K562 (cell line): ENCODE measurements around the gene MAD1L1. TPM values are rescaled to one million over a fixed set of nuclear protein-coding genes. Genes with fewer than 3 reads are reported as not detected.
"Not testable (repeated sequence)": the region's sequence is repeated elsewhere in the genome, so short reads cannot be mapped to it uniquely, and the experiment has no call there.

Experiments used
- ATAC-seq: fragments of 200-7000 bp; cut with Tn5 transposase; 3 replicates; pipeline ENCODE4 v1.9.1; 2020; ENCODE audit warnings: moderate library complexity
- BruUV-seq: library from RNA; stranded (reverse); fragments of 400-500 nt; replicated peaks from 2 replicates; lab custom pipeline; 2021; lab: Mats Ljungman, UMichigan
- CTCF ChIA-PET: fragments of 300-600 bp; formaldehyde crosslinking; extraction: SDS; loops from one replicate; lab custom pipeline; 2021; ENCODE audit warnings: low intra/inter-chr PET ratio; lab: Yijun Ruan, JAX
- POLR2A ChIA-PET: fragments of 300-600, 350-650 bp; sonication (Branson Sonifier 250); formaldehyde crosslinking; extraction: SDS; loops from one replicate; lab custom pipeline; 2021; ENCODE audit warnings: antibody characterized with exemption, inconsistent platforms; lab: Yijun Ruan, JAX
- DNase-seq, 4 experiments: peaks; one replicate each; pipeline versions ENCODE4 v3.0.0 to v3.0.0-alpha.2; 2011 to 2018; ENCODE audit warnings: low spot score in 3 of 4, mixed read lengths in 3 of 4; ENCODE audit errors: extremely low read depth in 1 of 4
- FAIRE-seq: peaks from 2 replicates; lab custom pipeline; 2011; peaks lifted over from hg19 to GRCh38; lab: Jason Lieb, UNC
- H2AFZ ChIP-seq: 2 replicates; pipeline ENCODE4 v1.6.0; 2011; ENCODE audit warnings: low read depth, low read length, control low read depth, inconsistent platforms
- H3K27ac ChIP-seq: fragments of 200-600 bp; 3 replicates; pipeline ENCODE4 v1.8.0; 2011; ENCODE audit warnings: low read depth, mild to moderate bottlenecking, control low read depth, inconsistent platforms, low read length, moderate library complexity, mixed read lengths; ENCODE audit errors: extremely low read depth
- H3K27me3 ChIP-seq, 2 experiments: fragments of 300-600 bp in 1 of 2; 2 replicates in 1 of 2; 3 replicates in 1 of 2; pipeline versions ENCODE4 v1.6.0 to v1.8.0; 2011; ENCODE audit warnings: inconsistent platforms in 2 of 2, low read length in 2 of 2, mild to moderate bottlenecking in 1 of 2, mixed read lengths in 1 of 2, moderate library complexity in 1 of 2; ENCODE audit not compliant: control insufficient read depth in 2 of 2, insufficient read depth in 2 of 2
- H3K36me3 ChIP-seq: fragments of 300-600 bp; 3 replicates; pipeline ENCODE4 v1.8.0; 2011; ENCODE audit warnings: mild to moderate bottlenecking, low read length, inconsistent platforms; ENCODE audit not compliant: control insufficient read depth, insufficient read depth
- H3K4me1 ChIP-seq, 2 experiments: fragments of 200-600 bp in 1 of 2; replicated peaks in 1 of 2; 2 replicates in 1 of 2; 3 replicates in 1 of 2; pipeline versions ENCODE4 v1.5.1 to v1.8.0; 2011; ENCODE audit warnings: inconsistent platforms in 2 of 2, low read length in 2 of 2, mild to moderate bottlenecking in 1 of 2, mixed read lengths in 1 of 2, moderate library complexity in 1 of 2; ENCODE audit not compliant: control insufficient read depth in 2 of 2, insufficient read depth in 2 of 2
- H3K4me2 ChIP-seq: 2 replicates; pipeline ENCODE4 v1.6.1; 2011; ENCODE audit warnings: low read length, control low read depth, inconsistent platforms, mixed read lengths; ENCODE audit not compliant: insufficient read depth
- H3K4me3 ChIP-seq: fragments of 200-600 bp; sonication (generic), shearing (Covaris generic); 2 replicates; pipeline ENCODE4 v1.5.1; 2016; ENCODE audit warnings: control low read depth, inconsistent platforms
- H3K79me2 ChIP-seq: fragments of 200-600 bp; 3 replicates; pipeline ENCODE4 v1.8.0; 2011; ENCODE audit warnings: low read length, inconsistent platforms; ENCODE audit not compliant: control insufficient read depth, insufficient read depth
- H3K9ac ChIP-seq, 2 experiments: 2 replicates each; pipeline versions ENCODE4 v1.6.0 to v1.6.1; 2011; ENCODE audit warnings: low read depth in 2 of 2, low read length in 2 of 2, control low read depth in 1 of 2, inconsistent platforms in 1 of 2, mild to moderate bottlenecking in 1 of 2, mixed read lengths in 1 of 2; ENCODE audit not compliant: insufficient read depth in 1 of 2
- H3K9me1 ChIP-seq: one replicate; pipeline ENCODE4 v1.6.0; 2011; ENCODE audit warnings: inconsistent platforms, mild to moderate bottlenecking, low read length, moderate library complexity; ENCODE audit not compliant: control insufficient read depth, insufficient read depth
- H3K9me3 ChIP-seq: replicated peaks from 2 replicates; pipeline ENCODE4 v1.5.1; 2011; ENCODE audit warnings: low read depth, low read length, inconsistent platforms; ENCODE audit not compliant: control insufficient read depth, insufficient read depth
- H4K20me1 ChIP-seq: replicated peaks from 2 replicates; pipeline ENCODE4 v1.6.1; 2011; ENCODE audit warnings: low read length, inconsistent platforms, mixed read lengths; ENCODE audit not compliant: control insufficient read depth, insufficient read depth
- SRSF7 ChIP-seq: fragments of 200-400 bp; formaldehyde crosslinking; optimal IDR thresholded peaks from 2 replicates; pipeline ENCODE3; 2017; ENCODE audit warnings: mild to moderate bottlenecking, low read depth, low read length
- WGBS: fragments of 100-300 bp; shearing (Covaris generic); methylation state at CpG from one replicate; pipeline ENCODE4 v1.1.6; 2016; ENCODE audit warnings: low coverage, mixed read lengths; ENCODE audit not compliant: insufficient coverage; ENCODE audit errors: missing lambda C conversion rate; 5-methylcytosine and 5-hydroxymethylcytosine counted together
- in situ Hi-C: fragments of 300-500 bp; cut with MboI; formaldehyde crosslinking; loops from 4 replicates; pipeline ENCODE4 v1.15.0; 2018; ENCODE audit warnings: inconsistent platforms, mixed read lengths
- intact Hi-C: fragments of 100-400 bp; cut with micrococcal nuclease; formaldehyde crosslinking; loops from 2 replicates; pipeline ENCODE4 v1.14.2; 2022
- polyA plus RNA-seq, 8 experiments: library from polyadenylated mRNA; depleted of rRNA in 4 of 8; stranded (reverse) in 5 of 8; unstranded in 3 of 8; fragments of >200 nt; fragmentation: Nextera tagmentation in 2 of 8; fragmentation: Illumina TruSeq in 1 of 8; extraction: Ambion mirVana in 2 of 8; extraction: Trizol in 1 of 8; gene quantifications; 2 replicates each; pipeline versions ENCODE4 v1.2.1 to v1.2.3, GENCODE V29; 2011 to 2014; ENCODE audit warnings: inconsistent platforms in 1 of 8, missing spikeins in 1 of 8
- total RNA-seq, 7 experiments: library from RNA; depleted of rRNA in 6 of 7; stranded (reverse); fragments of >200 nt in 6 of 7; fragmentation: Illumina TruSeq in 2 of 7; extraction: Trizol in 2 of 7; gene quantifications; 2 replicates each; pipeline versions ENCODE4 v1.2.1 to v1.2.3, GENCODE V29; 2011 to 2021; ENCODE audit warnings: low replicate concordance in 1 of 7
- TF ChIP-seq, protein P1 (sequence below): fragments of 250-450 bp; sonication (Bioruptor Pico); IDR thresholded peaks from 2 replicates; pipeline ENCODE4 v1.5.0; 2020; ENCODE audit warnings: mild to moderate bottlenecking, borderline replicate concordance

MAD1L1 gene
- total and polyA plus RNA-seq, 9 of the 15 experiments (the other 6 are each of a cell fraction or from before 2014, with no cell fraction given), result 1.7 to 89.7 (median 18.0) TPM

DNA sequence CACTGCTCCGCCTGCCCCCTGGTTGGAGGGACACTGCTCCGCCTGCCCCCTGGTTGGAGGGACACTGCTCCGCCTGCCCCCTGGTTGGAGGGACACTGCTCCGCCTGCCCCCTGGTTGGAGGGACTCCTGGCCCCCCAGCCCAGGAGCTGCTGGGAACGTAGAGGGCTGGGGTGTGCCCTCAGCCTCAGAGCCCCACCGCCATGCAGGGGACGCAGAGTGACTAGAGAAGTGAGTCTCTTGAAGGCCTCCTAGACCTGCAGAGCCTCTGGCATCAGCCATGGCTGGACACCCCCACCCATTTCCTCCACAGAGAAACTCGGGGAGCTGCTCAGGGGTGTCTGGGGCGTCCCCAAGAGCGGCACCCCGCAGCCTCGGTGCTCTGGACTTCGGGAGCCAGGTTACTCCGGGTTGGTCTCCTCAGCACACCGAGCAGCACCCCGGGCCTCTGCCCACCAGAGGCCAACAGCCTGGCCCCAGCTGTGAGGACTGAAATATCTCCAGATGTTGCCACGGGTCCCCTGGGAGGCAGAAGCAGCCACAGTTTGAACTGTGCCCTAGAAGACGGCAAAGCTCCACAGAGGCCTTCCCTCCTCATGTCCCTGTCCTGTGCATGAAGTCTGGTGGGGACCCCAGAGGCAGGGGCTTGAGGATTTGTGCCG lies 370.8 kb downstream of the MAD1L1 start:
- H3K9ac ChIP-seq, result peak overlapping the region in 1 of 2 experiments; percentile 64; a peak in 1 of 4 replicates
- no peak overlapping the region for H3K4me3 ChIP-seq
- no peaks in the 10 kb centered on the region for H3K9me3 ChIP-seq
- FAIRE-seq (no peak), DNase-seq (no peak), ATAC-seq (no peak)
- no peak overlapping the region for H3K4me2 ChIP-seq
- no peak overlapping the region for H2AFZ ChIP-seq
- H3K27ac ChIP-seq, result no peak overlapping the region
- no peaks in the 10 kb centered on the region for H3K9me1 ChIP-seq
- H3K79me2 ChIP-seq, result peaks cover 1% of the 10 kb centered on the region; the same call in 2 of the 3 replicates
- POLR2A ChIA-PET, result interaction anchor here (0.7 kb wide), 1 partner anchor 319 kb away, joined by 4 read pairs; no protein-coding TSS in a partner anchor
- TF ChIP-seq, protein P1, sequence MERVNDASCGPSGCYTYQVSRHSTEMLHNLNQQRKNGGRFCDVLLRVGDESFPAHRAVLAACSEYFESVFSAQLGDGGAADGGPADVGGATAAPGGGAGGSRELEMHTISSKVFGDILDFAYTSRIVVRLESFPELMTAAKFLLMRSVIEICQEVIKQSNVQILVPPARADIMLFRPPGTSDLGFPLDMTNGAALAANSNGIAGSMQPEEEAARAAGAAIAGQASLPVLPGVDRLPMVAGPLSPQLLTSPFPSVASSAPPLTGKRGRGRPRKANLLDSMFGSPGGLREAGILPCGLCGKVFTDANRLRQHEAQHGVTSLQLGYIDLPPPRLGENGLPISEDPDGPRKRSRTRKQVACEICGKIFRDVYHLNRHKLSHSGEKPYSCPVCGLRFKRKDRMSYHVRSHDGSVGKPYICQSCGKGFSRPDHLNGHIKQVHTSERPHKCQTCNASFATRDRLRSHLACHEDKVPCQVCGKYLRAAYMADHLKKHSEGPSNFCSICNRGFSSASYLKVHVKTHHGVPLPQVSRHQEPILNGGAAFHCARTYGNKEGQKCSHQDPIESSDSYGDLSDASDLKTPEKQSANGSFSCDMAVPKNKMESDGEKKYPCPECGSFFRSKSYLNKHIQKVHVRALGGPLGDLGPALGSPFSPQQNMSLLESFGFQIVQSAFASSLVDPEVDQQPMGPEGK (CRISPR knock-in tag), result no peak
- no peak for TF ChIP-seq SRSF7
- in situ Hi-C loops (no loop called here), intact Hi-C loops (no loop called here)
- no TSS peak for BruUV-seq
- CTCF ChIA-PET, result no interaction called here
- 90% methylated on average over 11 of the region's 19 CpGs for WGBS
- H4K20me1 ChIP-seq, result no peaks in the 10 kb centered on the region
- H3K36me3 ChIP-seq, result no peaks in the 10 kb centered on the region
- no peaks in the 10 kb centered on the region for H3K27me3 ChIP-seq
- peaks cover 6 to 94% of the 10 kb centered on the region in 2 experiments for H3K4me1 ChIP-seq

DNA sequence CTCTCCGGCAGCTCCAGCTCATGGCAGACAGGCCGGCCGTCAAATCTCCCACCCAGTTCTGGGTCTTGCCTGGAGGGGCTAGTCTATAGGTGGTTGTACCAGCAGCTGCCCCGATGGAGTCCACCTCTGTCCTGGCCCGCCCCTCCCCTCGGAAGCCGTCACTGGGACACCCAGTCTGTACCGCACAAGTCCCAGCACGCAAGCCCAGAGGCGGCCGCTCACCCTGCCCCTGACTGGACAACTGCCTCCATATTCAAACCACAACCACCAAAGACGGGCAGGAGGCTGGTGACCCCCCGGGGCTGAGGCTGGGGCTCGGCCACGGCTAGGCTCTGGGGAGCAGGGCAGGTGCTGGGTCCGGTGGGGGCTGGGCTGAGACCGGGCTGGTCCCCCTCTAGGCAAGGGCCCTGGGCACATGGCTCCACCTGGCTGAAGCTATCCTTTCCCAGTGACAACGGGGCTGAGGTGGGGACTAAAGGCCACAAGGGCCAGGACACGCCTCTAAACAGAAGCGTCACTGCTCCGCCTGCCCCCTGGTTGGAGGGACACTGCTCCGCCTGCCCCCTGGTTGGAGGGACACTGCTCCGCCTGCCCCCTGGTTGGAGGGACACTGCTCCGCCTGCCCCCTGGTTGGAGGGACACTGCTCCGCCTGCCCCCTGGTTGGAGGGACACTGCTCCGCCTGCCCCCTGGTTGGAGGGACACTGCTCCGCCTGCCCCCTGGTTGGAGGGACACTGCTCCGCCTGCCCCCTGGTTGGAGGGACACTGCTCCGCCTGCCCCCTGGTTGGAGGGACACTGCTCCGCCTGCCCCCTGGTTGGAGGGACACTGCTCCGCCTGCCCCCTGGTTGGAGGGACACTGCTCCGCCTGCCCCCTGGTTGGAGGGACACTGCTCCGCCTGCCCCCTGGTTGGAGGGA lies 371.6 kb downstream of the MAD1L1 start:
- POLR2A ChIA-PET, result interaction anchor here (0.7 kb wide), 1 partner anchor 19 kb away, joined by 3 read pairs; no protein-coding TSS in a partner anchor
- H3K4me1 ChIP-seq, result peaks cover 12 to 94% of the 10 kb centered on the region in 2 experiments
- H4K20me1 ChIP-seq, H3K9me3 ChIP-seq, H3K27me3 ChIP-seq, H3K9me1 ChIP-seq, H3K9ac ChIP-seq, in situ Hi-C loops, H3K79me2 ChIP-seq, ATAC-seq, H3K36me3 ChIP-seq, H2AFZ ChIP-seq, CTCF ChIA-PET, H3K27ac ChIP-seq, FAIRE-seq, BruUV-seq, H3K4me3 ChIP-seq, H3K4me2 ChIP-seq, intact Hi-C loops: not testable (repeated sequence)
- 85% methylated on average over 20 of the region's 33 CpGs for WGBS
- DNase-seq, result peak in 1 of 4 experiments; percentile 42
